PC-9 (cell line): ENCODE data around the gene CD164.

Experiments used
- EZH2 ChIP-seq: fragments of 200-600 bp; sonication (generic); IDR thresholded peaks from 2 replicates; pipeline ENCODE4 v1.8.0; 2017; ENCODE audit warnings: antibody characterized with exemption, low read depth
- TF ChIP-seq, protein P1 (sequence below): fragments of 200-600 bp; sonication (generic); conservative IDR thresholded peaks from 2 replicates; pipeline ENCODE4 v1.6.1; 2017; ENCODE audit warnings: mixed run types, antibody characterized with exemption, mild to moderate bottlenecking, moderate library complexity

DNA sequence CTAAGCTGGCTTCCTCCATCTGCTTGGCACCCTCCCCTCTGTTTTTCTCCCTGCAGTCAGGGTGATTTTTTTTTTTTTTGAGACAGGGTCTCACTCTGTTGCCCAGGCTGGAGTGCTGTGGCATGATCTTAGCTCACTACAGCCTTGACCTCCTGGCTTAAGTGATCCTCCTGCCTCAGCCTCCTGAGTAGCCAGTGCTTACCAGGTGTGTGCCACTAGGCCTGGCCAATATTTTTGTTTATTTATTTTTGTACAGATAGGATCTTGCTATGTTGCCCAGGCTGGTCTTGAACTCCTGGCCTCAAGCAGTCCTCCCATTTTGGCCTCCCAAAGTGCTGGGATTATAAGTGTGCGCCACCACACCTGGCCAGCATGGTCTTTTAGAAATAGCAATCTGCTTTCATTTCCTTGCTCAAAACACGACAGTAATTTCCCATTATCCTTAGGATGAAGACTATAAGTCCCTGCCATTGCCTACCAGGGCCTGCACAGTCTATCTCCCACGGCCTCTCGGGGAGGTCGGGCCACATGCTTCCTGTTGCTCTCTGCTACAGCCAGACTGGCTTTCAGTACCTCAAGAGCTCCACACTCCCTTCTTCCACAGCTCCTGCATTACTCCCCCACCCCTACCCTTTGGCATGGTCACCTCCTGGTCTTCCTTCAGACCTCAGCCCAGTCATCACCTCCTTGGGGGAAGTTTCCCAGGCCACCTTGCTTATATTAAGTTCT lies 11.1 kb upstream of the CD164 start:
- TF ChIP-seq, protein P1, sequence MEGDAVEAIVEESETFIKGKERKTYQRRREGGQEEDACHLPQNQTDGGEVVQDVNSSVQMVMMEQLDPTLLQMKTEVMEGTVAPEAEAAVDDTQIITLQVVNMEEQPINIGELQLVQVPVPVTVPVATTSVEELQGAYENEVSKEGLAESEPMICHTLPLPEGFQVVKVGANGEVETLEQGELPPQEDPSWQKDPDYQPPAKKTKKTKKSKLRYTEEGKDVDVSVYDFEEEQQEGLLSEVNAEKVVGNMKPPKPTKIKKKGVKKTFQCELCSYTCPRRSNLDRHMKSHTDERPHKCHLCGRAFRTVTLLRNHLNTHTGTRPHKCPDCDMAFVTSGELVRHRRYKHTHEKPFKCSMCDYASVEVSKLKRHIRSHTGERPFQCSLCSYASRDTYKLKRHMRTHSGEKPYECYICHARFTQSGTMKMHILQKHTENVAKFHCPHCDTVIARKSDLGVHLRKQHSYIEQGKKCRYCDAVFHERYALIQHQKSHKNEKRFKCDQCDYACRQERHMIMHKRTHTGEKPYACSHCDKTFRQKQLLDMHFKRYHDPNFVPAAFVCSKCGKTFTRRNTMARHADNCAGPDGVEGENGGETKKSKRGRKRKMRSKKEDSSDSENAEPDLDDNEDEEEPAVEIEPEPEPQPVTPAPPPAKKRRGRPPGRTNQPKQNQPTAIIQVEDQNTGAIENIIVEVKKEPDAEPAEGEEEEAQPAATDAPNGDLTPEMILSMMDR, result no peak
- TF ChIP-seq EZH2, result no peak
